ENCODE data around the gene TNFRSF17. TPM values are rescaled to one million over a fixed set of nuclear protein-coding genes. Genes with fewer than 3 reads are reported as not detected.

The TNFRSF17 gene
- total and polyA plus RNA-seq, 10 of the 15 experiments (the other 5 are each of a cell fraction or from before 2014, with no cell fraction given) = 106 to 461 (median 179) TPM

DNA sequence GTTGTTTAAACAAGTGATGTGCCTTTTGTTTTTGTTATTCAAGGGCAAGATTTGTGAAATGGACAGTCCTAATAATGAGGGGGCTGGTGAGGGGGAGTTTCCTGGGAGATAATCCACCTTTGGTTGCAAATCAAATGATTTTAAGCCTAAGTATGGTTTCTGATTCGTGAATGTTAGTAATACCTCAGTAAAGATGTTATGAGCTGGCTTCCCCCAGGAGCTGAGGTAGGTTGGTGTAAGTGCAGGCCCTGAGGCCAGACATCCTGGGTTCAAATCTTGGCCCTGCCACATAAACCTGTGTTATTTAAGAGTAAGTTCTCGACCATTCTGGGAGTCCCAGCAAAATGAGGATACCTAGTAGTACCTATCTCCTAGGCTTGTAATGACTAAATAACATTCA lies 13.1 kb downstream of the TNFRSF17 start:
- FAIRE-seq = no peak
- Histone ChIP-seq H3K4me1 (ENCODE audit: control insufficient read depth, insufficient read depth, low read length) (peaks cover 14% of the 10 kb centered on the region), H3K9ac (ENCODE audit: control insufficient read depth, insufficient read depth, low read length) (peak overlapping the region; percentile 79)

More for the DNA sequence above, 13.1 kb downstream of the TNFRSF17 start:
- ChIA-PET CTCF (interaction anchor here (0.6 to 5.6 kb wide), 7 partner anchors 12 to 90 kb away, joined by 3 to 73 read pairs (median 6); partner anchors contain the start of gene TNFRSF17), SMC1A (ENCODE audit: uncharacterized antibody, unreplicated experiment) (interaction anchor here (0.7 to 5.9 kb wide), 11 partner anchors 11 to 90 kb away, joined by 3 to 162 read pairs (median 7); partner anchors contain the start of gene TNFRSF17), RAD21 (ENCODE audit: unreplicated experiment) (interaction anchor here (1.5 to 5.9 kb wide), 8 partner anchors 9 to 81 kb away, joined by 4 to 162 read pairs (median 7); partner anchors contain the start of gene TNFRSF17), POLR2A (interaction anchor here (0.6 to 6.0 kb wide), 10 partner anchors 12 to 127 kb away, joined by 3 to 171 read pairs (median 4); partner anchors contain the start of genes GSPT1, RSL1D1 and TNFRSF17)
- H3K9me3 ChIP-seq (replicated peaks; ENCODE audit: control insufficient read depth, insufficient read depth, low read length) = no peaks in the 10 kb centered on the region; the same call in 2 of the 3 replicates
- H3K4me3 ChIP-seq = peak overlapping the region; percentile 96
- peaks cover 0 to 5% of the 10 kb centered on the region in 2 experiments; a peak in 1 of 4 replicates for H3K36me3 ChIP-seq (ENCODE audit: control insufficient read depth in 2 of 2, insufficient read depth in 2 of 2, low read length in 1 of 2)
- TSS peak; percentile 49 for BruUV-seq (replicated peaks)
- H3K27ac ChIP-seq (ENCODE audit: control insufficient read depth, insufficient read depth) = peak overlapping the region; percentile 88
- ATAC-seq (no peak), DNase-seq (ENCODE audit: low read depth, low spot score) (no peak)
- H2AFZ ChIP-seq (ENCODE audit: control insufficient read depth, low read depth, low read length) = no peak overlapping the region
- in situ Hi-C loops (cut with MboI) (loop anchor here (10.0 kb wide), 1 partner anchor 1013 kb away; no protein-coding TSS in a partner anchor), intact Hi-C loops (cut with micrococcal nuclease; ENCODE audit: unreplicated experiment) (loop anchor here (1.0 kb wide), 1 partner anchor 29 kb away; no protein-coding TSS in a partner anchor)
- H3K27me3 ChIP-seq (replicated peaks in 1 of 2; ENCODE audit: control insufficient read depth in 2 of 2, insufficient read depth in 2 of 2, low read length in 1 of 2) = no peaks in the 10 kb centered on the region
- no peaks in the 10 kb centered on the region for H4K20me1 ChIP-seq (ENCODE audit: control insufficient read depth, insufficient read depth)
- WGBS (ENCODE audit: insufficient coverage, insufficient replicate concordance, low lambda C conversion rate, missing lambda C conversion rate) = 0% methylated on average over 2 of the region's 2 CpGs
- peaks cover 62% of the 10 kb centered on the region for H3K79me2 ChIP-seq (ENCODE audit: control insufficient read depth, insufficient read depth, low read length)
- TF ChIP-seq, protein P1, sequence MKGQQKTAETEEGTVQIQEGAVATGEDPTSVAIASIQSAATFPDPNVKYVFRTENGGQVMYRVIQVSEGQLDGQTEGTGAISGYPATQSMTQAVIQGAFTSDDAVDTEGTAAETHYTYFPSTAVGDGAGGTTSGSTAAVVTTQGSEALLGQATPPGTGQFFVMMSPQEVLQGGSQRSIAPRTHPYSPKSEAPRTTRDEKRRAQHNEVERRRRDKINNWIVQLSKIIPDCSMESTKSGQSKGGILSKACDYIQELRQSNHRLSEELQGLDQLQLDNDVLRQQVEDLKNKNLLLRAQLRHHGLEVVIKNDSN (IDR thresholded peaks at IDR 0.05; ENCODE audit: borderline replicate concordance, extremely low read length, insufficient read depth, low read depth, low read length) = no peak
- TF ChIP-seq SPI1 (IDR thresholded peaks at IDR 0.05; ENCODE audit: borderline replicate concordance, insufficient read depth, low read depth, low read length) (no peak), MTA2 (IDR thresholded peaks at IDR 0.05; ENCODE audit: low read depth) (no peak), SMARCA5 (IDR thresholded peaks at IDR 0.05) (0 out of 2 replicates have a peak, but pooled peaks have one; percentile 11), MYB (IDR thresholded peaks at IDR 0.05; ENCODE audit: borderline replicate concordance, low read depth, low read length) (no peak), TCF7 (IDR thresholded peaks at IDR 0.05; ENCODE audit: borderline replicate concordance) (no peak), IKZF2 (IDR thresholded peaks at IDR 0.05) (no peak)
- TF ChIP-seq, protein P2, sequence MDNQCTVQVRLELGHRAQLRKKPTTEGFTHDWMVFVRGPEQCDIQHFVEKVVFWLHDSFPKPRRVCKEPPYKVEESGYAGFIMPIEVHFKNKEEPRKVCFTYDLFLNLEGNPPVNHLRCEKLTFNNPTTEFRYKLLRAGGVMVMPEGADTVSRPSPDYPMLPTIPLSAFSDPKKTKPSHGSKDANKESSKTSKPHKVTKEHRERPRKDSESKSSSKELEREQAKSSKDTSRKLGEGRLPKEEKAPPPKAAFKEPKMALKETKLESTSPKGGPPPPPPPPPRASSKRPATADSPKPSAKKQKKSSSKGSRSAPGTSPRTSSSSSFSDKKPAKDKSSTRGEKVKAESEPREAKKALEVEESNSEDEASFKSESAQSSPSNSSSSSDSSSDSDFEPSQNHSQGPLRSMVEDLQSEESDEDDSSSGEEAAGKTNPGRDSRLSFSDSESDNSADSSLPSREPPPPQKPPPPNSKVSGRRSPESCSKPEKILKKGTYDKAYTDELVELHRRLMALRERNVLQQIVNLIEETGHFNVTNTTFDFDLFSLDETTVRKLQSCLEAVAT (IDR thresholded peaks at IDR 0.05) = no peak
- TF ChIP-seq, protein P3, sequence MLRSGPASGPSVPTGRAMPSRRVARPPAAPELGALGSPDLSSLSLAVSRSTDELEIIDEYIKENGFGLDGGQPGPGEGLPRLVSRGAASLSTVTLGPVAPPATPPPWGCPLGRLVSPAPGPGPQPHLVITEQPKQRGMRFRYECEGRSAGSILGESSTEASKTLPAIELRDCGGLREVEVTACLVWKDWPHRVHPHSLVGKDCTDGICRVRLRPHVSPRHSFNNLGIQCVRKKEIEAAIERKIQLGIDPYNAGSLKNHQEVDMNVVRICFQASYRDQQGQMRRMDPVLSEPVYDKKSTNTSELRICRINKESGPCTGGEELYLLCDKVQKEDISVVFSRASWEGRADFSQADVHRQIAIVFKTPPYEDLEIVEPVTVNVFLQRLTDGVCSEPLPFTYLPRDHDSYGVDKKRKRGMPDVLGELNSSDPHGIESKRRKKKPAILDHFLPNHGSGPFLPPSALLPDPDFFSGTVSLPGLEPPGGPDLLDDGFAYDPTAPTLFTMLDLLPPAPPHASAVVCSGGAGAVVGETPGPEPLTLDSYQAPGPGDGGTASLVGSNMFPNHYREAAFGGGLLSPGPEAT (IDR thresholded peaks at IDR 0.05; ENCODE audit: low read depth) = no peak; the same call in 1 of the 2 replicates
- TF ChIP-seq, protein P4, sequence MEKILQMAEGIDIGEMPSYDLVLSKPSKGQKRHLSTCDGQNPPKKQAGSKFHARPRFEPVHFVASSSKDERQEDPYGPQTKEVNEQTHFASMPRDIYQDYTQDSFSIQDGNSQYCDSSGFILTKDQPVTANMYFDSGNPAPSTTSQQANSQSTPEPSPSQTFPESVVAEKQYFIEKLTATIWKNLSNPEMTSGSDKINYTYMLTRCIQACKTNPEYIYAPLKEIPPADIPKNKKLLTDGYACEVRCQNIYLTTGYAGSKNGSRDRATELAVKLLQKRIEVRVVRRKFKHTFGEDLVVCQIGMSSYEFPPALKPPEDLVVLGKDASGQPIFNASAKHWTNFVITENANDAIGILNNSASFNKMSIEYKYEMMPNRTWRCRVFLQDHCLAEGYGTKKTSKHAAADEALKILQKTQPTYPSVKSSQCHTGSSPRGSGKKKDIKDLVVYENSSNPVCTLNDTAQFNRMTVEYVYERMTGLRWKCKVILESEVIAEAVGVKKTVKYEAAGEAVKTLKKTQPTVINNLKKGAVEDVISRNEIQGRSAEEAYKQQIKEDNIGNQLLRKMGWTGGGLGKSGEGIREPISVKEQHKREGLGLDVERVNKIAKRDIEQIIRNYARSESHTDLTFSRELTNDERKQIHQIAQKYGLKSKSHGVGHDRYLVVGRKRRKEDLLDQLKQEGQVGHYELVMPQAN (conservative IDR thresholded peaks at IDR 0.05) = 0 out of 2 replicates have a peak, but pooled peaks have one; percentile 20
- peak overlapping the region; percentile 80 for H3K4me2 ChIP-seq (ENCODE audit: control insufficient read depth, insufficient read depth)
